Heart left ventricle (tissue), 16 donors: ENCODE data around the gene HOXC5. TPM values are rescaled to one million over a fixed set of nuclear protein-coding genes. Genes with fewer than 3 reads are reported as not detected.

Experiments
- ATAC-seq, 4 donors: fragments of 200-7000 bp; cut with Tn5 transposase; one replicate each; pipeline ENCODE4 v1.9.1; 2020 to 2022; ENCODE audit warnings: moderate library complexity in 4 of 4, mild to moderate bottlenecking in 3 of 4, moderate number of reproducible peaks in 1 of 4
- DNase-seq, 5 donors: peaks; one replicate each; pipeline ENCODE4 v3.0.0-alpha.2; 2020
- H3K27ac ChIP-seq, 12 donors: fragments of 200-600 bp; sonication (generic) in 4 of 12; one replicate each; pipeline versions ENCODE4 v1.5.0 to v1.8.0; 2016 to 2022; ENCODE audit warnings: mild to moderate bottlenecking in 2 of 12
- H3K27me3 ChIP-seq, 9 donors: fragments of 200-600 bp; sonication (generic) in 2 of 9; one replicate each; pipeline versions ENCODE4 v1.5.1 to v1.8.0; 2016 to 2022; ENCODE audit warnings: mild to moderate bottlenecking in 3 of 9
- H3K36me3 ChIP-seq, 9 donors: fragments of 200-600 bp; sonication (generic) in 2 of 9; one replicate each; pipeline versions ENCODE4 v1.5.0 to v1.8.0; 2018 to 2022; ENCODE audit warnings: mild to moderate bottlenecking in 2 of 9
- H3K4me1 ChIP-seq, 12 donors: fragments of 200-600 bp; sonication (generic) in 4 of 12; one replicate each; pipeline versions ENCODE4 v1.5.0 to v1.8.0; 2016 to 2022; ENCODE audit warnings: mild to moderate bottlenecking in 3 of 12
- H3K4me3 ChIP-seq, 12 donors: fragments of 200-600 bp; sonication (generic) in 4 of 12; one replicate each; pipeline versions ENCODE4 v1.5.0 to v1.8.0; 2017 to 2022; ENCODE audit warnings: mild to moderate bottlenecking in 9 of 12, moderate library complexity in 4 of 12
- H3K9me3 ChIP-seq, 12 donors: fragments of 200-600 bp; sonication (generic) in 4 of 12; one replicate each; pipeline versions ENCODE4 v1.5.0 to v1.8.0; 2016 to 2022; ENCODE audit warnings: mild to moderate bottlenecking in 1 of 12
- POLR2A ChIP-seq, 2 donors: fragments of 450-650 bp; IDR thresholded peaks; one replicate each; pipeline ENCODE4 v1.6.1; 2017; ENCODE audit warnings: antibody characterized with exemption in 2 of 2, mild to moderate bottlenecking in 2 of 2, moderate library complexity in 2 of 2
- whole genome bisulfite sequencing, 4 donors: extraction: QIAGEN DNeasy Blood & Tissue Kit in 2 of 4; methylation state at CpG; one replicate each; pipeline versions ENCODE4 v1.1.5 to v1.1.7; 2013 to 2018; 5-methylcytosine and 5-hydroxymethylcytosine counted together
- intact Hi-C, 10 donors: fragments of 100-400 bp; cut with DNase I; formaldehyde crosslinking; loops; one replicate each; pipeline versions ENCODE4 v1.11.1 to v1.14.2; 2022
- polyA plus RNA-seq, 2 donors: library from polyadenylated mRNA; stranded (reverse); fragments of 200-250 nt; gene quantifications; one replicate each; pipeline ENCODE4 v1.2.3, GENCODE V29; 2013
- total RNA-seq, 9 donors: library from RNA; depleted of rRNA in 2 of 9; stranded (reverse); fragments of >200 nt in 2 of 9; fragmentation: NEBNext Ultra II Directional in 3 of 9; extraction: Animal tissue kit (Norgen Biotek cat#: 25700) in 3 of 9; gene quantifications; one replicate each; pipeline versions ENCODE4 v1.1.0 to v1.2.4, GENCODE V29; 2016 to 2023
- TF ChIP-seq, protein P1 (sequence below), 12 donors: fragments of 200-600 bp; sonication (generic) in 4 of 12; IDR thresholded peaks; one replicate each; pipeline versions ENCODE4 v1.5.0 to v1.8.0; 2018 to 2022; ENCODE audit warnings: antibody characterized with exemption in 12 of 12, mild to moderate bottlenecking in 5 of 12
- donor health status: ischemic (EF 13 %, LVEDD 7.1; RV severe dilation, severe dysfunction).
- donor health status: healthy with polysubstance abuse.
- donor health status: DM: no; HTN: yes; CAD: no.
- donor health status: DM: no; HTN: no; CAD: no.
- donor health status: ischemic (EF 25% LVEDD 6.9; RV normal size, moderate dysfunction).
- donor health status: ischemic (EF 25% LVEDD 5.7; RV mildly dilated, moderate dysfunction).
- donor health status: healthy.
- donor health status: DM: yes; HTN: yes; CAD: no.
- donor health status: ischemic (EF 35%, LVEDD 5.7; RV mildly dilated, moderate dysfunction).
- donor health status: nonischemic (EF 11% LVEDD 7.7; RV severe dilation, severe dysfunction).
- donor health status: DM: yes; HTN: yes; CAD: no.
- donor health status: PGD.
- donor health status: ischemic (EF 29% LVEDD 5.4; RV normal size, mild dysfunction).
- donor health status: nonischemic (EF 23%, LVEDD 6.1; RV moderate dilation, normal function).

The HOXC5 gene
- total and polyA plus RNA-seq, 11 donors, result not detected

- Histone ChIP-seq H3K36me3 (no peaks in the 10 kb centered on the region), H3K27ac (no peak overlapping the region), H3K9me3 (no peaks in the 10 kb centered on the region), H3K4me3 (no peak overlapping the region), H3K27me3 (peaks cover 43 to 99% (median 89%) of the 10 kb centered on the region in 9 donors), H3K4me1 (peaks cover 0 to 7% (median under 1%) of the 10 kb centered on the region in 12 donors)
- TF ChIP-seq, protein P1, sequence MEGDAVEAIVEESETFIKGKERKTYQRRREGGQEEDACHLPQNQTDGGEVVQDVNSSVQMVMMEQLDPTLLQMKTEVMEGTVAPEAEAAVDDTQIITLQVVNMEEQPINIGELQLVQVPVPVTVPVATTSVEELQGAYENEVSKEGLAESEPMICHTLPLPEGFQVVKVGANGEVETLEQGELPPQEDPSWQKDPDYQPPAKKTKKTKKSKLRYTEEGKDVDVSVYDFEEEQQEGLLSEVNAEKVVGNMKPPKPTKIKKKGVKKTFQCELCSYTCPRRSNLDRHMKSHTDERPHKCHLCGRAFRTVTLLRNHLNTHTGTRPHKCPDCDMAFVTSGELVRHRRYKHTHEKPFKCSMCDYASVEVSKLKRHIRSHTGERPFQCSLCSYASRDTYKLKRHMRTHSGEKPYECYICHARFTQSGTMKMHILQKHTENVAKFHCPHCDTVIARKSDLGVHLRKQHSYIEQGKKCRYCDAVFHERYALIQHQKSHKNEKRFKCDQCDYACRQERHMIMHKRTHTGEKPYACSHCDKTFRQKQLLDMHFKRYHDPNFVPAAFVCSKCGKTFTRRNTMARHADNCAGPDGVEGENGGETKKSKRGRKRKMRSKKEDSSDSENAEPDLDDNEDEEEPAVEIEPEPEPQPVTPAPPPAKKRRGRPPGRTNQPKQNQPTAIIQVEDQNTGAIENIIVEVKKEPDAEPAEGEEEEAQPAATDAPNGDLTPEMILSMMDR (IDR thresholded peaks at IDR 0.05), result no peak
- TF ChIP-seq POLR2A (IDR thresholded peaks at IDR 0.05), result no peak
- intact Hi-C loops, result no loop called here
- no peak for DNase-seq
- WGBS, 4 donors, result 29 to 39% (median 36%) methylated on average over 7 of the region's 7 CpGs
- ATAC-seq, result no peak
These were observed 7.1 kb upstream of the HOXC5 start for GRCh38 chr12:54025499-54026405.

DNA sequence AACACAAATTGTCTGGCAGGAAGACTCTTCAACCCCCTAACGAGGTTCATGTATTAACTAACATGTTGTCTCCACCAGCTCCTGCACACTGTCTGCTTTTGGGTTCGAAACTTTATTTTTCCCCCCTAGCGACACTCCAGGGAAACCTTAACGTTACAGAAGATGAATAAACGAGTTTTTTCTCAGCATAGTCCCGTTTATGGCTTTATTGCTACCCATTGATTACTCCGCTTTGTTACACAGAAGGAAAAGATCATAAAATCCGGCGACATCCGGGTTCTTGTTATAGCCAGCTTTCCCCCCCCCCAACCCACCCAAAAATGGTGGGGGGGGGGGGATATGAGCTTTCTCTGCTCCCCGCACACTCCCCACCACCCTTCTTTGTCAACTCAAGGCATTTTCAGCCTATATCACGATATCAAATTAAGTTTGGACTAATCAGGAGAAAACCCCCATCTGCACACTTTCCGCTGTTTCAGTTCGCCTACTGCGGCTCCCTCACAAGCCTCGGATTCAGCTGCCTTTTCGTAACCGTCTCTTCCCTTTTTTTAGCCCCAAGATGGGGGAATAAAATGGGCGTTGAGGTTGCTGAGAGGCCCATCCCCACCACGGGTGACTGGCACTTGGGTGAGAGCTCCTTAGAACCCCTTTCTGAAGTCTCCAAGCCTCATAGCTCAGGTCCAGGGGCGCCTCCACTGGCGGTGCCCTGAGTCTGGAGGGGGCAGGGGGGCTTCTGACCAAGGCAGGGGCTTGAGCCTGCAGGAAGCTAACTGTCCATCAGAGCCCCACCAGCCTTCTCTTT lies 6.0 kb upstream of the HOXC5 start:
- intact Hi-C loops, result no loop called here
- H3K27ac ChIP-seq, result no peak overlapping the region
- 14 to 25% (median 20%) methylated on average over 22 of the region's 22 CpGs for WGBS, 4 donors
- H3K27me3 ChIP-seq, result peaks cover 48 to 100% (median 93%) of the 10 kb centered on the region in 9 donors
- no peak for ATAC-seq
- no peak overlapping the region for H3K4me3 ChIP-seq
- H3K9me3 ChIP-seq, result no peaks in the 10 kb centered on the region
- DNase-seq, result no peak
- H3K4me1 ChIP-seq, result peaks cover 0 to 16% (median 5%) of the 10 kb centered on the region in 12 donors
- TF ChIP-seq, protein P1 (IDR thresholded peaks at IDR 0.05), result no peak
- no peak for TF ChIP-seq POLR2A (IDR thresholded peaks at IDR 0.05)
- H3K36me3 ChIP-seq, result no peaks in the 10 kb centered on the region

DNA sequence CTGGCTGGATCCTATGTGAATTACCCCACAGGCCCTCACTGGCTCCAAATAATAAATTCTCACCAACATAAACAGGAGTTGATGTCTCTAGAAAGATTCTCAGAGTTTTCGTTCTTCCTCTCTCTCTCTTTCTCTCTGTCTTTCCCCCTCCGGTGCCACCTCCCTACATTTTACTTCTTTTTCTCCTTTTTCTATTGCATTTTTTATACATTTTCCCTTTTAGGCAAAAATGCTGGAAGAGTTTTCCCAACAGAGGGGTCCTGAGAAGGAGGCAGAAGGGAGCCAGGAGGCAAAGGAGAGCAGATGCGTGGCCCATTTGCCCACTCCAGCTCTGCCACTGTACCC lies 5.4 kb upstream of the HOXC5 start:
- Histone ChIP-seq H3K4me1 (peaks cover 0 to 16% (median 5%) of the 10 kb centered on the region in 12 donors), H3K36me3 (no peaks in the 10 kb centered on the region), H3K27me3 (peaks cover 54 to 100% (median 95%) of the 10 kb centered on the region in 9 donors), H3K9me3 (no peaks in the 10 kb centered on the region), H3K27ac (no peak overlapping the region), H3K4me3 (no peak overlapping the region)
- TF ChIP-seq POLR2A (IDR thresholded peaks at IDR 0.05), result no peak
- TF ChIP-seq, protein P1 (IDR thresholded peaks at IDR 0.05), result no peak
- WGBS, 4 donors, result 33 to 43% (median 41%) methylated on average over 3 of the region's 3 CpGs
- DNase-seq (no peak), ATAC-seq (no peak)
- intact Hi-C loops, result no loop called here
